ENCODE data around the gene DTX3. TPM values are rescaled to one million over a fixed set of nuclear protein-coding genes. Genes with fewer than 3 reads are reported as not detected.

The DTX3 gene
- polyA plus RNA-seq, 3 donors: 0.08 to 1.3 TPM; not detected in 1

GRCh38 chr12:57577981-57578758, 26.5 kb upstream of the DTX3 start:
- H3K79me2 ChIP-seq (ENCODE audit: insufficient read depth, low read length): no peaks in the 10 kb centered on the region
- H4K20me1 ChIP-seq (ENCODE audit: insufficient read depth, low read length): no peaks in the 10 kb centered on the region
- peaks cover 2% of the 10 kb centered on the region for H3K4me1 Mint-ChIP-seq
- TF ChIP-seq, protein P1, sequence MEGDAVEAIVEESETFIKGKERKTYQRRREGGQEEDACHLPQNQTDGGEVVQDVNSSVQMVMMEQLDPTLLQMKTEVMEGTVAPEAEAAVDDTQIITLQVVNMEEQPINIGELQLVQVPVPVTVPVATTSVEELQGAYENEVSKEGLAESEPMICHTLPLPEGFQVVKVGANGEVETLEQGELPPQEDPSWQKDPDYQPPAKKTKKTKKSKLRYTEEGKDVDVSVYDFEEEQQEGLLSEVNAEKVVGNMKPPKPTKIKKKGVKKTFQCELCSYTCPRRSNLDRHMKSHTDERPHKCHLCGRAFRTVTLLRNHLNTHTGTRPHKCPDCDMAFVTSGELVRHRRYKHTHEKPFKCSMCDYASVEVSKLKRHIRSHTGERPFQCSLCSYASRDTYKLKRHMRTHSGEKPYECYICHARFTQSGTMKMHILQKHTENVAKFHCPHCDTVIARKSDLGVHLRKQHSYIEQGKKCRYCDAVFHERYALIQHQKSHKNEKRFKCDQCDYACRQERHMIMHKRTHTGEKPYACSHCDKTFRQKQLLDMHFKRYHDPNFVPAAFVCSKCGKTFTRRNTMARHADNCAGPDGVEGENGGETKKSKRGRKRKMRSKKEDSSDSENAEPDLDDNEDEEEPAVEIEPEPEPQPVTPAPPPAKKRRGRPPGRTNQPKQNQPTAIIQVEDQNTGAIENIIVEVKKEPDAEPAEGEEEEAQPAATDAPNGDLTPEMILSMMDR (IDR thresholded peaks at IDR 0.05): no peak
- no peaks in the 10 kb centered on the region for H3K36me3 Mint-ChIP-seq
- H3K9ac ChIP-seq (ENCODE audit: insufficient read depth, low read length, poor library complexity, severe bottlenecking): no peak overlapping the region
- H3K27ac Mint-ChIP-seq: no peak overlapping the region
- 94% methylated on average over 9 of the region's 12 CpGs for WGBS (ENCODE audit: insufficient coverage)
- no peak overlapping the region for H3K4me2 ChIP-seq (replicated peaks; ENCODE audit: extremely low read depth, low read length, poor library complexity, severe bottlenecking)
- no peaks in the 10 kb centered on the region for H3K36me3 ChIP-seq (replicated peaks in 1 of 2; ENCODE audit: control insufficient read depth in 1 of 2, insufficient read depth in 2 of 2, low read length in 2 of 2)
- no peak overlapping the region for H3K4me3 ChIP-seq (replicated peaks in 1 of 3; ENCODE audit: low read depth in 2 of 3, low read length in 3 of 3)
- DNase-seq: no peak
- H3K27ac ChIP-seq (ENCODE audit: low read depth in 1 of 2, low read length in 2 of 2): no peak overlapping the region
- no peak overlapping the region for H2AFZ ChIP-seq (ENCODE audit: insufficient read depth, low read depth, low read length, poor library complexity, severe bottlenecking)
- H3K4me3 Mint-ChIP-seq: no peak overlapping the region
- peaks cover 14 to 22% (median 17%) of the 10 kb centered on the region in 3 donors for H3K27me3 Mint-ChIP-seq (ENCODE audit: low read depth in 3 of 3)
- intact Hi-C loops (cut with micrococcal nuclease): no loop called here
- no peaks in the 10 kb centered on the region for H3K9me3 ChIP-seq (replicated peaks in 1 of 2; ENCODE audit: control insufficient read depth in 1 of 2, insufficient read depth in 1 of 2, low read length in 2 of 2)
- peaks cover 0 to 8% of the 10 kb centered on the region in 2 donors for H3K27me3 ChIP-seq (ENCODE audit: control insufficient read depth in 2 of 2, insufficient read depth in 2 of 2, low read length in 2 of 2)
- no peaks in the 10 kb centered on the region for H3K4me1 ChIP-seq (ENCODE audit: control insufficient read depth in 1 of 2, insufficient read depth in 2 of 2, low read length in 2 of 2)
- H3K9me3 Mint-ChIP-seq: no peaks in the 10 kb centered on the region

GRCh38 chr12:57579011-57579410, 25.6 kb upstream of the DTX3 start:
- Histone ChIP-seq H3K36me3 (replicated peaks in 1 of 2; ENCODE audit: control insufficient read depth in 1 of 2, insufficient read depth in 2 of 2, low read length in 2 of 2) (no peaks in the 10 kb centered on the region), H3K4me2 (replicated peaks; ENCODE audit: extremely low read depth, low read length, poor library complexity, severe bottlenecking) (no peak overlapping the region), H3K4me1 (ENCODE audit: control insufficient read depth in 1 of 2, insufficient read depth in 2 of 2, low read length in 2 of 2) (peaks cover under 1 to 2% of the 10 kb centered on the region in 2 donors), H3K27me3 (ENCODE audit: control insufficient read depth in 2 of 2, insufficient read depth in 2 of 2, low read length in 2 of 2) (peaks cover 0 to 8% of the 10 kb centered on the region in 2 donors), H3K9me3 (replicated peaks in 1 of 2; ENCODE audit: control insufficient read depth in 1 of 2, insufficient read depth in 1 of 2, low read length in 2 of 2) (no peaks in the 10 kb centered on the region), H3K9ac (ENCODE audit: insufficient read depth, low read length, poor library complexity, severe bottlenecking) (no peak overlapping the region), H2AFZ (ENCODE audit: insufficient read depth, low read depth, low read length, poor library complexity, severe bottlenecking) (no peak overlapping the region), H3K27ac (ENCODE audit: low read depth in 1 of 2, low read length in 2 of 2) (no peak overlapping the region), H3K79me2 (ENCODE audit: insufficient read depth, low read length) (no peaks in the 10 kb centered on the region), H4K20me1 (ENCODE audit: insufficient read depth, low read length) (no peaks in the 10 kb centered on the region), H3K4me3 (replicated peaks in 1 of 3; ENCODE audit: low read depth in 2 of 3, low read length in 3 of 3) (no peak overlapping the region)
- WGBS (ENCODE audit: insufficient coverage): 100% methylated on average over 1 of the region's 2 CpGs
- DNase-seq: no peak
- intact Hi-C loops (cut with micrococcal nuclease): no loop called here
- TF ChIP-seq, protein P1 (IDR thresholded peaks at IDR 0.05): no peak
- Mint-ChIP-seq H3K36me3 (no peaks in the 10 kb centered on the region), H3K27ac (no peak overlapping the region), H3K9me3 (no peaks in the 10 kb centered on the region), H3K4me3 (no peak overlapping the region), H3K27me3 (ENCODE audit: low read depth in 3 of 3) (peaks cover 15 to 22% (median 18%) of the 10 kb centered on the region in 3 donors), H3K4me1 (peaks cover 8% of the 10 kb centered on the region)
